Activated gamma-delta T cell treated with Interleukin-2 at 50 U/mL for 16 hours (primary cell): ENCODE data around the gene LDLRAD3.

Source experiments
- DNase-seq: peaks from one replicate; pipeline ENCODE4 v3.0.0-alpha.2; 2020

Gene LDLRAD3

GRCh38 chr11:36109850-36110606, 166.2 kb downstream of the LDLRAD3 start:
- no peak for DNase-seq

- no peak for DNase-seq
These were observed 167.0 kb downstream of the LDLRAD3 start for GRCh38 chr11:36110668-36111410.

DNA sequence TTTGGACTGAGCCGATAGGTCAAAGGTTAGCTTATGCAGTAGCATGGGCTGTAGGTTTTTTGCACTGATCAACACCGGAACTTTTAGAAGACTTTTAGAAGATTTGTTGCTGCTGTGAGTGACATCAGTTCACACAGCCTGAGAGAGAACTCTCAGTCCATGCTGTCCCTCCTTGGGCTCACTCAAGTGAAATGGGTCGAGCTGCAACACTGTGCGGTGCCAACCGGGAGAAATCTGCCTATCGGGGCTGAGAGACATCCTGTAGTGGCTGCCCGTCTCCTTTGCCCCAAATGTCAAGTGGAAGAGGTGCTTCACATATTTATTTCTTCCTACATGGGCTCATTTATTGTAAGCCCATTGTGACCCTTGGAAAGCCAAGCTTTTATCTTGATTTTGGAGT, 170.2 kb downstream of the LDLRAD3 start:
- DNase-seq, result no peak

GRCh38 chr11:36115378-36115801, 171.5 kb downstream of the LDLRAD3 start:
- no peak for DNase-seq

- no peak for DNase-seq
These were observed 172.3 kb downstream of the LDLRAD3 start for GRCh38 chr11:36116161-36116560.

DNA sequence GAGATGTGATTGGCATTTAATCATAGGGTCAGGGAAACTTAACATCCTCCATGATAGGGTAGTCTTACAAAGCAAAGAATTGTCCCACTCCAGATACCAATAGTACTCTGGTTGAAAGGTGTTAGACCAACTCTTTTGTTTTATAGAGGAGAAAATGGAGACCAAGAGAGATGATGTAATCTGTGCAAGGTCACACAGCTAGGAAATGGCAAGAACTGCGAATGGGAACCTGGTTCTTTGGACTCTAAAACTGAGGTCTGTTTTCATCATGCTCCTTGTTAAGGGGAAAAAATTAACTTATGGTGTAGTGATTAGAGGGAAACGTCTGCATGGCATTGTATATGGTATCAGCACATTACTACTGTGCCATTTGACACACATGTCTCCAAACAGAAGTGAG, 174.2 kb downstream of the LDLRAD3 start:
- DNase-seq, result no peak

- DNase-seq, result no peak
These were observed 175.4 kb downstream of the LDLRAD3 start for GRCh38 chr11:36119300-36119699.

DNA sequence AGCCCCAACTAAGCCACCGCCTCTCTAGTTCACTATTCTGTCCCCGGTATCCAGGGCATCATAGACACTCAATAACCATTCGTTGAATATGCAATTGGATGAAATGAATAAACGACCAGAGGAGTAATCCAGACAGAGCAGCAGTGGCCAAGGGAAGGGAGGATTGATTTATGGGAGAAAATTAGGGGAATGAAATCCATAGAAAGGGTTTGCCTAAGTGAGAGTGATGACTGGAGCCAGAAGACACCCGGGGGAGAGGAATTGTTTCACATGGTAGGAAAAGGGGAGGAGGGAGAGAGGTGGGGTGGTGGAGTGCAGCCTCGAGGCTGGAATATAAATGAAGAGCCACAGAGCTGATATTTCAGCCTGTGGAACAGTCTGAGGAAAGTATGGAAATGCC, 177.2 kb downstream of the LDLRAD3 start:
- DNase-seq, result no peak

- DNase-seq, result no peak
These were observed 178.8 kb downstream of the LDLRAD3 start for GRCh38 chr11:36122671-36123070.

- no peak for DNase-seq
These were observed 179.7 kb downstream of the LDLRAD3 start for GRCh38 chr11:36123336-36124101.

GRCh38 chr11:36126678-36127077, 182.8 kb downstream of the LDLRAD3 start:
- no peak for DNase-seq

DNA sequence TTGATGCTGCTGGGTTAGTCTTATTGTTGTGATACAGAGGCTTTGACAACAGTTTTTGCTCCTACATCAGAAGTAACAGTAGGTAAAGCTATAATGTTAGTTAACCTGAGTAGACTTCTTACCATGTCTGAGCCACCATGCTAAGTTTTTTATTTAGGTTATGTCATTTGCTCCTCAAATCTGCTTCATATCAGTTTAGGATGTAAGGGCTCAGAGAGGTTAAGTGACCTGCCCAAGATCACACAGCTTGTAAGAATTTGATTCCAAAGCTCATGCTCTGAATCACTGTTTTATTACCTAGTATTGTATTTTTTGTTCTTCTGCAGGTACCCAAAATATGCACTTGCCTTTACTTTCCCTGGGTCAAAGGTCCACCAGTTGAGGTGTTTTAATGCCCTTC, 183.7 kb downstream of the LDLRAD3 start:
- DNase-seq, result no peak

- DNase-seq, result no peak
These were observed 186.1 kb downstream of the LDLRAD3 start for GRCh38 chr11:36129955-36130354.

DNA sequence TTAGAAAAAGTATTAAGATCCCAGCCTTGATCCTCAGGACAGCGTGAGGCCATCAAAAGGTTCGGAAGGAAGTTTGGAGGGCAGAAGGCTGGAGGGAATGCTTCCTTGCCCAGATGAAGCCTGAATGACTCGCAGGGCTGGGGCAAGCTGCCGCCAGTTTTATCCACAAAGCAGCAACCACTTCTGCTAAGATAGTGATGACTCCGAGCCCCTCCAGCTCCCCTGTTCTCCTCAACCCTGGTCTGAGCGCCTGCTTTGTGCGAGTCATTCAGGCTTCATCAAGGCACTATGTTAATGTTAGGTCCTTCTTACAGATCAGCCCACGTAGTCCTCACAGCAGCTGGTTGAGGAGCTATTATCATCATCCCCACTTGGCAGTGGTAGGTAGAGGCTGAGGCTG, 186.5 kb downstream of the LDLRAD3 start:
- no peak for DNase-seq

GRCh38 chr11:36131721-36132397, 188.0 kb downstream of the LDLRAD3 start:
- no peak for DNase-seq

GRCh38 chr11:36132940-36133339, 189.1 kb downstream of the LDLRAD3 start:
- DNase-seq, result no peak

DNA sequence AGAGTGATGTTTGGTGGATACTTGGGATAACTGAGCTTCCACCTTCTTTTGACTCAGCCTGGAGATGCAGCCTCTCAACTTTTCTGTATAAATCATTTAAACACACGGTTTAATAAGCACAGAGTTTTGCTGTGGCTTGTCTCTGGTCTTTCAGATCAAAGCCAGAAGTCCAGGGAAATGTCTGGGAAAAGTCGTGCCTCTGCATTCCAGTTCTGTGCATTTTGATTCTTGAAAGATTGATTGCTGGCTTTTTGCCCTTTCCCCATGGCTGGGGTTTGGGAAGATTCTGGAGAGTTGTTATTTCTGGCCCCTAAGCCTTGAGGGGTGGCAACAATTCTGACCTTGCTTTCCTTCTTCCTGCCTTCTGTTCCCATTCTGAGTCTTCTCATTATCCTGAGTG, 191.2 kb downstream of the LDLRAD3 start:
- no peak for DNase-seq

DNA sequence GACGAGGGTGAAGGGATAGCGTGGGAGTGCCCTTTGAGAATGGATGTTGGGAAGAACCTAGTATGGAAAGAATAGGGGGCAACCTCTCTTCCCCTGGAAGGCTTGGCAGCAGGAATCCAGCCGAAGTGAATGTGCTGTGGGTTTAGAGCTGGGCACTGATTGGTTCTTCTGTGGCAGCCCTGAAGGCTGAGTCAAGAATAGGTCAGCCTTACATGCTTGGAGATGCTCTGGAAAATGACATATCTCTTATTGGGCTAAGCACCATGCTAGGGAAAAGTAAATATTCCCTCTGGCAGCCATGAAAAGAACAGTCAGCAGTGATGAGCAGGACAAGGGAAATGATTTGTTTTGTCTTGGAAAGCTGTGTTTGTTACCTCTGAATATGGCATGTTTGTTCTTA, 195.9 kb downstream of the LDLRAD3 start:
- no peak for DNase-seq

DNA sequence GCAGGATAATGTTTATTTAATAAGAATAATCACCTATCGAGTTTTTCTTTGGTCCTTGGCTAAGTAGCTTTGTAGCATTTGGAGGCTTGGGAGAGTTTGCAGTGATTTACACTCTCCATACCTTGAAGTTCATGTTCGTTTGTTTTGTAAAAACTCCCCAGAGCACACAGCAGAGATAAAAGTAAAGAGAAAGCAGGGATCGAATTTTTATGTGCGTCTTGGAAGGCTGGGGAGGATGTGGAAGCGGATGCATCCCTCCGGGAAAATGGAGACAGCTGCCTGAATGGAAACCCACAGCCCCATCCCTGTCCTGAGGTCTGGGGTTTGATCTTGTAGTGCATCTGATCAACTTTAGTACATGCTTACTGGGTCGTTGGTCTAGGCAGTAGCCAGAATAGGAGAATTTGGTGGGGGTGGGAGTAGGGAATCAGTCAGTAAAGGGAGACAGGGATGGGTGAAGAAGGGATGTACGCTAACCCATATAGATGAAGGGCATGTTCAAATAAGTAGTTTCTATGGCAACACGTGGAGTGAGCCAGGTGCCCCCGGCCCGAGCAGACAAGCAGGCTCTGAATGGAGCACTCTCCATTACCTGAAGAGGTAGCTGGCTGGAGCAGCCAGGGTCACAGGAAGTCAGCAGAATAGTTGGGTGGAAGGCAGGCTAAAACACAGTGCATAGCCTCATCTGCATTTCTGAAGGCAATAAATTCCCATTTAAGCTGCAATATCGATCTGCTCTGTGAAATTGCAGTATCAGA, 197.5 kb downstream of the LDLRAD3 start:
- DNase-seq, result no peak

DNA sequence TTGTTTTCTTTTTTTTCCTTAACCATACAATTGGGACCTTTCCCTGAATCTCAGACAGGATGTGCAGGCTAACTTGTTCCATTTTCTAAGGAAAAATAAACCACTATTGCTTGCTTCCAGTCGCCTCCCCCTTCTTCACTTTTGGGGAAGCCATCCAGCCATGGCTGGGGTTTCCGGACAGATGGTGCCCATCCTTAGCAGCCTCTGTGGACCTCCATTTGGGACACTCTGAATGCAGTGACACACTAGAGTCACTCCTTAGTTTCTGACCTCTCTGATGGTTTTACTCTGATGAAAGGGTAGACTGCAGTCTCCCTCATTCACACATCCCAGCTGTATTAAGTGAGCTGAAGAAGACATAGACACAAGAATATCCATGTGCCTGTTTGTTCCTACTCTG, 198.1 kb downstream of the LDLRAD3 start:
- no peak for DNase-seq

- DNase-seq, result no peak
These were observed 198.6 kb downstream of the LDLRAD3 start for GRCh38 chr11:36142439-36142838.

GRCh38 chr11:36142879-36143278, 199.0 kb downstream of the LDLRAD3 start:
- DNase-seq, result no peak
